Thyroid gland (tissue), 4 donors: ENCODE results near the gene APOL5.

Experiments
- CTCF ChIP-seq, 6 experiments: fragments of 200-600 bp in 3 of 6; fragments of 450-650 bp in 3 of 6; sonication (generic) in 3 of 6; IDR thresholded peaks; one replicate each; pipeline ENCODE4 v1.5.1; 2016 to 2019; ENCODE audit warnings: antibody characterized with exemption in 6 of 6, mild to moderate bottlenecking in 2 of 6, inconsistent platforms in 1 of 6, moderate library complexity in 1 of 6
- POLR2A ChIP-seq, 2 donors: fragments of 450-650 bp; IDR thresholded peaks; one replicate each; pipeline ENCODE4 v1.6.1; 2017; ENCODE audit warnings: antibody characterized with exemption in 2 of 2, mild to moderate bottlenecking in 2 of 2, moderate library complexity in 1 of 2

- no peak for TF ChIP-seq CTCF (IDR thresholded peaks at IDR 0.05)
- no peak for TF ChIP-seq POLR2A (IDR thresholded peaks at IDR 0.05)
Measured at GRCh38 chr22:35732116-35732515, 14.4 kb downstream of the APOL5 start.
